Naive thymus-derived CD4-positive, alpha-beta T cell (primary cell): ENCODE results near the gene TSACC. TPM values are rescaled to one million over a fixed set of nuclear protein-coding genes. Genes with fewer than 3 reads are reported as not detected.

Experiments used
- ATAC-seq: fragments of 150-1000 bp; cut with Tn5 transposase; 2 replicates; pipeline ENCODE4 v1.10.0; 2021; ENCODE audit warnings: mild to moderate bottlenecking, moderate library complexity
- CTCF ChIA-PET: fragments of 350-600 bp; sonication (Branson Sonifier 250); formaldehyde crosslinking; loops from one replicate; lab custom pipeline; 2021; ENCODE audit warnings: antibody characterized with exemption; lab: Charles Lee
- POLR2A ChIA-PET: fragments of 350-600 bp; sonication (Branson Sonifier 250); formaldehyde crosslinking; loops from one replicate; lab custom pipeline; 2021; ENCODE audit warnings: antibody characterized with exemption, inconsistent platforms; lab: Charles Lee
- DNase-seq, 9 donors: peaks; one replicate each; pipeline versions ENCODE4 v3.0.0 to v3.0.0-alpha.2; 2020 to 2022; ENCODE audit warnings: mixed read lengths in 1 of 9
- H3K27ac ChIP-seq: one replicate; pipeline ENCODE4 v1.7.0; 2013; ENCODE audit warnings: mild to moderate bottlenecking, low read depth, low read length, moderate library complexity
- H3K27me3 ChIP-seq, 2 donors: one replicate each; pipeline ENCODE4 v1.7.0; 2013; ENCODE audit warnings: low read length in 2 of 2, mild to moderate bottlenecking in 2 of 2, moderate library complexity in 2 of 2; ENCODE audit not compliant: control insufficient read depth in 2 of 2, insufficient read depth in 2 of 2
- H3K36me3 ChIP-seq, 3 experiments: 1 replicate in 2 of 3; 2 replicates in 1 of 3; pipeline ENCODE4 v1.7.0; 2013; ENCODE audit warnings: low read length in 3 of 3, mild to moderate bottlenecking in 3 of 3, moderate library complexity in 1 of 3; ENCODE audit not compliant: insufficient read depth in 3 of 3, control insufficient read depth in 2 of 3
- H3K4me1 ChIP-seq, 2 donors: one replicate each; pipeline ENCODE4 v1.7.0; 2013; ENCODE audit warnings: low read length in 2 of 2, mild to moderate bottlenecking in 2 of 2, moderate library complexity in 1 of 2; ENCODE audit not compliant: control insufficient read depth in 2 of 2, insufficient read depth in 2 of 2
- H3K4me3 ChIP-seq: 2 replicates; pipeline ENCODE4 v1.7.0; 2013; ENCODE audit warnings: mild to moderate bottlenecking, low read length
- H3K9me3 ChIP-seq, 3 experiments: 1 replicate in 2 of 3; 2 replicates in 1 of 3; pipeline ENCODE4 v1.7.0; 2013; ENCODE audit warnings: low read length in 3 of 3; ENCODE audit not compliant: control insufficient read depth in 2 of 3
- H3K27ac Mint-ChIP-seq, 9 donors: one replicate each; pipeline ENCODE4 v1.8.0; 2020 to 2022; ENCODE audit warnings: mixed read lengths in 9 of 9, mild to moderate bottlenecking in 8 of 9, moderate library complexity in 5 of 9, inconsistent platforms in 2 of 9
- H3K27me3 Mint-ChIP-seq, 5 donors: one replicate each; pipeline ENCODE4 v1.8.0; 2021 to 2022; ENCODE audit warnings: mixed read lengths in 5 of 5, mild to moderate bottlenecking in 1 of 5
- H3K36me3 Mint-ChIP-seq, 5 donors: one replicate each; pipeline ENCODE4 v1.8.0; 2020 to 2022; ENCODE audit warnings: mixed read lengths in 5 of 5, mild to moderate bottlenecking in 3 of 5, inconsistent platforms in 1 of 5
- H3K4me1 Mint-ChIP-seq, 7 donors: one replicate each; pipeline ENCODE4 v1.8.0; 2020 to 2022; ENCODE audit warnings: mixed read lengths in 7 of 7, mild to moderate bottlenecking in 3 of 7, inconsistent platforms in 1 of 7
- H3K4me3 Mint-ChIP-seq, 10 donors: one replicate each; pipeline ENCODE4 v1.8.0; 2020 to 2022; ENCODE audit warnings: mild to moderate bottlenecking in 10 of 10, mixed read lengths in 10 of 10, moderate library complexity in 6 of 10, inconsistent platforms in 2 of 10
- H3K9me3 Mint-ChIP-seq, 11 donors: one replicate each; pipeline ENCODE4 v1.8.0; 2020 to 2022; ENCODE audit warnings: mixed read lengths in 11 of 11, mild to moderate bottlenecking in 4 of 11, inconsistent platforms in 1 of 11, moderate library complexity in 1 of 11
- intact Hi-C, 2 donors: fragments of 100-400 bp; cut with micrococcal nuclease; formaldehyde crosslinking; loops; one replicate each; pipeline ENCODE4 v1.15.1; 2023
- polyA plus RNA-seq, 2 donors: library from polyadenylated mRNA; unstranded; fragments of 300-500 nt; fragmentation: Illumina TruSeq; gene quantifications; one replicate each; pipeline ENCODE4 v1.2.3, GENCODE V29; 2021
- total RNA-seq, 6 experiments: library from RNA in 5 of 6; stranded (reverse) in 5 of 6; gene quantifications; 1 replicate in 5 of 6; 2 replicates in 1 of 6; pipeline ENCODE4 v1.2.3 and lab custom pipeline; 2021 to 2026

The TSACC gene
- total and polyA plus RNA-seq, 7 experiments from 2014 or later: 1.1 to 2.2 (median 1.7) TPM; not detected in 4

DNA sequence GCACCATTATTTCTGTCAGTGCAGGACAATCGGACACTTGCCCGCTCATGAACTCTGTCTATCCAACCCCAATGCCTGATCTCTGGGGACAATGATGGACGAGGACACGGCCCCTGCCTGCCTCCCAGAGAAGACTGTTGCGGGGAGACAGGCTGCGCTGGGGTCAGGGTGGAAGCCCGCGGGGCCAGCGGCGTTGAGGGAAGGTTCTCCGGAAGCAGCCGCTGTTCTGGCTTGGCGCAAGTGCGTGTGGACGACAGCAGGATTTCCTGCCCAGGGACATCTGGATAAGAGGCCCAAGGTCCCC lies 49.5 kb downstream of the TSACC start:
- intact Hi-C loops: loop anchor here in 1 of 2 donors (2.0 kb wide), 1 partner anchor 21 kb away; no protein-coding TSS in a partner anchor
- peaks cover 0 to 3% of the 10 kb centered on the region in 2 donors for H3K27me3 ChIP-seq
- no peaks in the 10 kb centered on the region for H3K9me3 ChIP-seq
- Mint-ChIP-seq H3K4me1 (peaks cover 5 to 7% (median 6%) of the 10 kb centered on the region in 7 donors), H3K27ac (no peak overlapping the region), H3K27me3 (peaks cover 15 to 42% (median 26%) of the 10 kb centered on the region in 5 donors), H3K4me3 (no peak overlapping the region), H3K36me3 (no peaks in the 10 kb centered on the region), H3K9me3 (no peaks in the 10 kb centered on the region)
- no peak overlapping the region for H3K4me3 ChIP-seq
- ChIA-PET CTCF (interaction anchor here (3.7 to 5.5 kb wide), 2 partner anchors 54 to 58 kb away, joined by 39 to 129 read pairs; no protein-coding TSS in a partner anchor), POLR2A (no interaction called here)
- DNase-seq (no peak), ATAC-seq (no peak)
- no peak overlapping the region for H3K27ac ChIP-seq
- peaks cover 6 to 8% of the 10 kb centered on the region in 2 donors for H3K4me1 ChIP-seq
- no peaks in the 10 kb centered on the region for H3K36me3 ChIP-seq

- DNase-seq: no peak
- peaks cover 0 to 3% of the 10 kb centered on the region in 2 donors for H3K27me3 ChIP-seq
- ChIA-PET POLR2A (interaction anchor here (0.7 kb wide), 1 partner anchor 274 kb away, joined by 3 read pairs; no protein-coding TSS in a partner anchor), CTCF (interaction anchor here (0.6 to 5.5 kb wide), 3 partner anchors 54 to 70 kb away, joined by 3 to 39 read pairs (median 8); no protein-coding TSS in a partner anchor)
- H3K36me3 ChIP-seq: no peaks in the 10 kb centered on the region
- no peak for ATAC-seq
- no peak overlapping the region for H3K4me3 ChIP-seq
- H3K4me1 ChIP-seq: peaks cover 6 to 8% of the 10 kb centered on the region in 2 donors
- Mint-ChIP-seq H3K27ac (no peak overlapping the region), H3K27me3 (peaks cover 15 to 44% (median 26%) of the 10 kb centered on the region in 5 donors), H3K4me1 (peaks cover 5 to 7% (median 6%) of the 10 kb centered on the region in 7 donors), H3K36me3 (no peaks in the 10 kb centered on the region), H3K4me3 (peak overlapping the region in 1 of 10 donors; percentile 48), H3K9me3 (no peaks in the 10 kb centered on the region)
- intact Hi-C loops: loop anchor here in 1 of 2 donors (2.0 kb wide), 1 partner anchor 20 kb away; no protein-coding TSS in a partner anchor
- no peaks in the 10 kb centered on the region for H3K9me3 ChIP-seq
- H3K27ac ChIP-seq: no peak overlapping the region
These were observed 50.1 kb downstream of the TSACC start for GRCh38 chr1:156388174-156389137.

DNA sequence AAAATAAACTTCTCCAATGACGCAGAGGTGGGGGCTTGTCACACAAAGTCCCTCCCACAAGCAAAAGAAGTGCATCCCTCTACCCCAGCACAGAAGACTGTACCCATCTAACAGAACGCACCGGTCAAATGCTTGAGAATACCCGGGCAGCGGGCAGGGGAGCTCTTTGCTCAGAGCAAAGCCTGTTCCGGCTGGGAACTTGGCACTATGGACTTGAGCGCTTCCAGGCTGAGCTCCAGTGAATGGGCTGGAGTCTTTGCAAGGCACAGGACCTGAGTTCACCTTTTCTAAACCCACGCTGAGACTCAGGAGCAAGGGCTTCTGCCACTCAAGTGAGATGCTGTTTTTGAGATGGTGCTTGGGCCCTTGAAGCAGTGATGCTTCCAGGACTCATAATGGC lies 51.0 kb downstream of the TSACC start:
- intact Hi-C loops: loop anchor here in 1 of 2 donors (2.0 kb wide), 1 partner anchor 19 kb away; no protein-coding TSS in a partner anchor
- H3K4me1 ChIP-seq: peaks cover 6 to 8% of the 10 kb centered on the region in 2 donors
- Mint-ChIP-seq H3K4me1 (peaks cover 5 to 7% (median 6%) of the 10 kb centered on the region in 7 donors), H3K36me3 (no peaks in the 10 kb centered on the region), H3K9me3 (no peaks in the 10 kb centered on the region), H3K4me3 (no peak overlapping the region), H3K27ac (no peak overlapping the region), H3K27me3 (peaks cover 15 to 44% (median 26%) of the 10 kb centered on the region in 5 donors)
- DNase-seq (no peak), ATAC-seq (no peak)
- H3K9me3 ChIP-seq: no peaks in the 10 kb centered on the region
- H3K36me3 ChIP-seq: no peaks in the 10 kb centered on the region
- POLR2A ChIA-PET: interaction anchor here (0.7 to 0.9 kb wide), 2 partner anchors 56 to 273 kb away, joined by 3 read pairs; no protein-coding TSS in a partner anchor
- no peak overlapping the region for H3K4me3 ChIP-seq
- CTCF ChIA-PET: interaction anchor here (0.6 to 1.6 kb wide), 2 partner anchors 57 to 71 kb away, joined by 3 to 8 read pairs; no protein-coding TSS in a partner anchor
- H3K27ac ChIP-seq: no peak overlapping the region
- H3K27me3 ChIP-seq: peaks cover 0 to 3% of the 10 kb centered on the region in 2 donors

GRCh38 chr1:156390469-156391365 lies 52.4 kb downstream of the TSACC start:
- H3K27ac Mint-ChIP-seq: no peak overlapping the region
- no peak overlapping the region for H3K4me3 Mint-ChIP-seq
- DNase-seq (no peak), ATAC-seq (no peak)
- Histone ChIP-seq H3K36me3 (no peaks in the 10 kb centered on the region), H3K27me3 (peaks cover 0 to 3% of the 10 kb centered on the region in 2 donors), H3K4me1 (peaks cover 5% of the 10 kb centered on the region in 2 donors), H3K4me3 (no peak overlapping the region), H3K27ac (no peak overlapping the region), H3K9me3 (no peaks in the 10 kb centered on the region)
- H3K4me1 Mint-ChIP-seq: peaks cover 3 to 6% (median 4%) of the 10 kb centered on the region in 7 donors
- intact Hi-C loops: no loop called here
- ChIA-PET CTCF (interaction anchor here (1.0 kb wide), 1 partner anchor 55 kb away, joined by 3 read pairs; no protein-coding TSS in a partner anchor), POLR2A (interaction anchor here (0.9 kb wide), 1 partner anchor 55 kb away, joined by 3 read pairs; no protein-coding TSS in a partner anchor)
- no peaks in the 10 kb centered on the region for H3K36me3 Mint-ChIP-seq
- H3K9me3 Mint-ChIP-seq: no peaks in the 10 kb centered on the region
- H3K27me3 Mint-ChIP-seq: peaks cover 22 to 47% (median 30%) of the 10 kb centered on the region in 5 donors

DNA sequence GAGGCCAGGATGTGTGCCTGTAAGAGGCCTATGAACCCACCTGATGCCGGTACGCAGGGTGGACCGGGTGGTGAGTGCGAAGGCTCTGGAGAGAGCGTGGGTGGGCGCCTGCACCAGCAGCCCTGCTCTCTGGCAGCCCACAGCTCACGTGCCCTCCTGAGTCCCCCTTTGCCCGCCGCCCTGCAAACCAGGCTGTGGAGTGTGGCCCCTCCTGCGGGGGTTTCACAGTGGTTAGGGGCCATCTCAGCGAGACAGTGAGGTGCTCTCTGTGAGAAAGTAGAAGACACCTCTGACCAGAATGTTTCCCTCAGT lies 53.0 kb downstream of the TSACC start:
- intact Hi-C loops: no loop called here

GRCh38 chr1:156391701-156392100 lies 53.4 kb downstream of the TSACC start:
- H3K4me1 Mint-ChIP-seq: peaks cover 0 to 2% (median 0%) of the 10 kb centered on the region in 7 donors
- H3K36me3 Mint-ChIP-seq: no peaks in the 10 kb centered on the region

More for the DNA sequence above, 53.0 kb downstream of the TSACC start:
- no peaks in the 10 kb centered on the region for H3K4me1 ChIP-seq
- CTCF ChIA-PET: no interaction called here
- Mint-ChIP-seq H3K9me3 (no peaks in the 10 kb centered on the region), H3K27ac (no peak overlapping the region), H3K27me3 (peaks cover 22 to 42% (median 27%) of the 10 kb centered on the region in 5 donors), H3K4me3 (no peak overlapping the region), H3K36me3 (no peaks in the 10 kb centered on the region), H3K4me1 (peaks cover 0 to 2% (median 0%) of the 10 kb centered on the region in 7 donors)
- no peaks in the 10 kb centered on the region for H3K9me3 ChIP-seq
- DNase-seq (no peak), ATAC-seq (no peak)
- no peak overlapping the region for H3K4me3 ChIP-seq
- H3K36me3 ChIP-seq: no peaks in the 10 kb centered on the region
- POLR2A ChIA-PET: no interaction called here
- H3K27me3 ChIP-seq: peaks cover 0 to 3% of the 10 kb centered on the region in 2 donors
- no peak overlapping the region for H3K27ac ChIP-seq

More at GRCh38 chr1:156391701-156392100, 53.4 kb downstream of the TSACC start:
- ChIA-PET POLR2A (no interaction called here), CTCF (no interaction called here)
- no peak overlapping the region for H3K27ac Mint-ChIP-seq
- peaks cover 0 to 3% of the 10 kb centered on the region in 2 donors for H3K27me3 ChIP-seq
- H3K27ac ChIP-seq: no peak overlapping the region
- no peak overlapping the region for H3K4me3 Mint-ChIP-seq
- peaks cover 22 to 39% (median 27%) of the 10 kb centered on the region in 5 donors for H3K27me3 Mint-ChIP-seq
- no peaks in the 10 kb centered on the region for H3K4me1 ChIP-seq
- intact Hi-C loops: no loop called here
- H3K9me3 ChIP-seq: no peaks in the 10 kb centered on the region
- ATAC-seq: no peak
- no peak overlapping the region for H3K4me3 ChIP-seq
- no peak for DNase-seq
- H3K36me3 ChIP-seq: no peaks in the 10 kb centered on the region
- no peaks in the 10 kb centered on the region for H3K9me3 Mint-ChIP-seq
